HG02938 (cell line): ENCODE results near the gene RILPL1.
"Not testable (repeated sequence)": the region's sequence is repeated elsewhere in the genome, so short reads cannot be mapped to it uniquely, and the experiment has no call there.

Experiments used
- ATAC-seq: cut with Tn5 transposase; IDR thresholded peaks from one replicate; pipeline ENCODE4 v1.9.1; 2021; ENCODE audit warnings: mild to moderate bottlenecking, moderate library complexity; ENCODE audit not compliant: unreplicated experiment

RILPL1 gene

GRCh38 chr12:123435636-123436016, 97.9 kb downstream of the RILPL1 start:
- ATAC-seq: no peak

DNA sequence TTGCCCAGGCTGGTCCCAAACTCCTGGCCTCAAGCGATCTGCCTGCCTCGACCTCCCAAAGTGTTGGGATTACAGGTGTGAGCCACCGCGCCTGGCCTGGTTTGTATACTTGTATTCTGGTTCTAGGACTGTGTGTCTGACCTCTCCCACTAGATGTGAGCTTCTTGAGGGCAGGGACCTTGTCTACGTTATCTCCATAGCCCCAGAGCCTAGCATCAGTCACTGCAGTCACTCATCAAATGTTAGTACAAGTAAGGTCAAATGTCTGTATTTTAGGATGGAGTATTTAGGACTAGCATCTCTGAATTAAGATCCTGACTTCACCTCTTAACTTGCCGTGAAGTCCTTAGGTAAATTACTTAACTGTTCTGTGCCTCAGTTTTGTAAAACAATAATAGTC, 99.9 kb downstream of the RILPL1 start:
- ATAC-seq: no peak

DNA sequence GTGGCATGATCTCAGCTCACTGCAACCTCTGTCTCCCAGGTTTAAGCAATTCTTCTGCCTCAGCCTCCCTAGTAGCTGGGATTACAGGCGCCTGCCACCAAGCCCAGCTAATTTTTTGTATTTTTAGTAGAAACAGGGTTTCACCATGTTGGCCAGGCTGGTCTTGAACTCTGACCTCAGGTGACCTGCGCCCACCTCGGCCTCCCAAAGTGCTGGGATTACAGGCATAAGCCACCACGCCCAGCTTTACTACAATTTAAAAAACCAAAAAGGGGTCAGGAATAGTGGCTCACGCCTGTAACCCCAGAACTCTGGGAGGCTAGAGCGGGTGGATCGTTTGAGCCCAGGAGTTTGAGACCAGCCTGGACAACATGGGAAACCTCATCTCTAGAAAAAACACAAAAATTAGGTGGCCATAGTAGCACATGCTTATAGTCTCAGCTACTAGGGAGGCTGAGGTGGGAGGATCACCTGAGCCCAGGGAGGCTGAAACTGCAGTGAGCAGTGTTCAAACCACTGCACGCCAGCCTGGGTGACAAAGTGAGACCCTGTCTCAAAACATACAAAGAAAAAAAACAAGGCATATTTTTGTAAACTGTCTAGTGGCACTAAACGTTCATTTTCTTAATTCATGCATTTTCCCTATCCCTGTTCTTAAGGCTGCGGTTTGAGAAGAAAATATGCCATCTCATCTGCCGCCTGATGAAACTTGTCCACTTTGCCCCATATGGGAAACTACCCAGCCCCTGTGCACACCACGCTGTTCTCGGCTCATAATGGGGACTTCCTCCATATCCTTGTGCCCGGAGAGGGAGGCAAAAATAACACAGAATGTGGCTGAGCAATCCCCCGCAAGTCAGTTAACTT, 101.3 kb downstream of the RILPL1 start:
- not testable (repeated sequence) for ATAC-seq

GRCh38 chr12:123429101-123429500, 104.4 kb downstream of the RILPL1 start:
- not testable (repeated sequence) for ATAC-seq

- no peak for ATAC-seq
These were observed 104.9 kb downstream of the RILPL1 start for GRCh38 chr12:123428591-123428990.

- peak; percentile 87 for ATAC-seq
These were observed 106.3 kb downstream of the RILPL1 start for GRCh38 chr12:123427036-123427769.

- no peak for ATAC-seq
These were observed 112.2 kb downstream of the RILPL1 start for GRCh38 chr12:123421314-123421713.
